Smooth muscle cell of the brain vasculature (primary cell): ENCODE data around the gene CCDC157.

Experiments
- DNase-seq: peaks from one replicate; pipeline ENCODE4 v3.0.0-alpha.2; 2012; ENCODE audit warnings: low read depth, low spot score

CCDC157 gene

DNA sequence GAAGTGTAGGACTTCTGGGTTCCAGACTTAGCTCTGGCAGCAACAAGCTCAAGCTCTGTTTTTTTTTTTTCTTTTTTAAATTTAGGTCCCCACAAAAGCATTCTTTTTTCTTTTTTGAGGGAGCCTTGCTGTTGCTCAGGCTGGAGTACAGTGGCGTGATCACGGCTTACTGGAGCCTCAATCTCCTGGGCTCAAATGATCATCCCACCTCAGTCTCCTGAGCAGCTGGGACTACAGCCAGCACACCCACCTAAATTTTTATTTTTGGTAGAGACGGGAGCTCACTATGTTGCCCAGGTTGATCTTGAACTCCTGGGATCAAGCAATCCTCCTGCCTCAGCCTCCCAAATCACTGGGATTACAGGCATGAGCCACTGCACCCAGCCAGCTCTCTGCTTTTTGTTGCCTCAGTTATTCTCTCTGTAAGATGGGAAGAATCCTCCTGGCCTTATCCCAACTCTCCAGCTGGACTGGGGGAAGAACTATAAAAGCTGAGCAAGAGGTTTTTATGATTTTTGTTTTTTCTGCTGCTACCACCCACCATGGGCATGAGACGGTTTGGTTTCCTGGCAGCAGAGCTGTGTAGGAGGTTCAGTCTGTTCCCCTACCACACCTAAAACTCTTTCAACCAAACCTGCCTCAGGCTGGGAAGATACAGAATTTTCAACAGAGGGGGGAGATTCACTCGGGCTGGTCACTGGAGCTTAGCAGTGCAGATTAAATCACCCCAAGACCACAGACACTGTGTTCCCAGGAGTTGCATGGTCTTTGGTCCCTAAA, 57.1 kb downstream of the CCDC157 start:
- DNase-seq = no peak

DNA sequence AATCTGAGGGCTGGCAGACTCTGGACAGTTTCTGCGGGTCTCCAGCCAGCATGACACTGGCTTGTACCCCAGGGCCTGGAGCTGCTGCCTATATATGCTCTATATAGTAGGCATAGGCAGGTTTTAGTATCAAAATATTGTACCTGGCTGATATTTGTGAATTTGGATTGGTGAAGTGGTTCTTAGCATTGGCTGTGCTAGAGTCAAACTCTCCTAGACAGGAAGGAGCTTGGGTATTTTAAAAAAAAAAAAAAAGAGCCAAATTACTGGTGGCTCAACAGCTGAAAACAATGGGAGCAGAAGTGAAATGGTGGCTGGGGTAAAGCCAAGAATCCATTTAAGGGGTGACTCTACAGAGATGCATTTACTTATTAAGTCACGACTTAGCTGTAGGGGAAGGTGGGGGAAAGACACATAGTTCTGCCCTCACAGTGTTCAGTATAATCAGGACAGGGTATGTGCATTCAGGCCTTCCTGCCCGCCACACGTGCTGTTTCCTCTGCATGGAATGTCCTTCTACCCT, 57.8 kb downstream of the CCDC157 start:
- no peak for DNase-seq

DNA sequence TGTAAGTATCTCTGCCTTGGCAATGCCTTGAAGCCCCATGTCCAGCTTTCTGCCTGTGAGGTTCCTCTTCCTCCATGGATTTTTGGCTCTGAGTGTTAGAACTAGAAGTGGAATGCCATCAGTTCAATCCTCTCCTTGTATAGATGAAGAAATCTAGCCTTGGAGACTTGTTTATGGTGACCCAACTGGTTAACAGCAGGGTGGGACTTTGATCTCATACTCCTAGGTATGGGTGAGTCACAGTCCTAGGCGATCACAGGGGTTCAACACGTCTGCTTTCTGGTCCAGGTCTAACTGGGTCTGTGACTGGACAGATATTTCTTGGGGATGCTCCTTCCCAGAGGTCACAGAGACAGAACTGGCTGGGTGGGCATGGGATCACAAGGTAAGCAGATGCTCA, 59.6 kb downstream of the CCDC157 start:
- DNase-seq = no peak

GRCh38 chr22:30416837-30417236, 60.0 kb downstream of the CCDC157 start:
- DNase-seq = no peak

- DNase-seq = no peak
Observed at GRCh38 chr22:30420347-30421125, 63.7 kb downstream of the CCDC157 start.

GRCh38 chr22:30421695-30422480, 65.1 kb downstream of the CCDC157 start:
- DNase-seq = no peak

DNA sequence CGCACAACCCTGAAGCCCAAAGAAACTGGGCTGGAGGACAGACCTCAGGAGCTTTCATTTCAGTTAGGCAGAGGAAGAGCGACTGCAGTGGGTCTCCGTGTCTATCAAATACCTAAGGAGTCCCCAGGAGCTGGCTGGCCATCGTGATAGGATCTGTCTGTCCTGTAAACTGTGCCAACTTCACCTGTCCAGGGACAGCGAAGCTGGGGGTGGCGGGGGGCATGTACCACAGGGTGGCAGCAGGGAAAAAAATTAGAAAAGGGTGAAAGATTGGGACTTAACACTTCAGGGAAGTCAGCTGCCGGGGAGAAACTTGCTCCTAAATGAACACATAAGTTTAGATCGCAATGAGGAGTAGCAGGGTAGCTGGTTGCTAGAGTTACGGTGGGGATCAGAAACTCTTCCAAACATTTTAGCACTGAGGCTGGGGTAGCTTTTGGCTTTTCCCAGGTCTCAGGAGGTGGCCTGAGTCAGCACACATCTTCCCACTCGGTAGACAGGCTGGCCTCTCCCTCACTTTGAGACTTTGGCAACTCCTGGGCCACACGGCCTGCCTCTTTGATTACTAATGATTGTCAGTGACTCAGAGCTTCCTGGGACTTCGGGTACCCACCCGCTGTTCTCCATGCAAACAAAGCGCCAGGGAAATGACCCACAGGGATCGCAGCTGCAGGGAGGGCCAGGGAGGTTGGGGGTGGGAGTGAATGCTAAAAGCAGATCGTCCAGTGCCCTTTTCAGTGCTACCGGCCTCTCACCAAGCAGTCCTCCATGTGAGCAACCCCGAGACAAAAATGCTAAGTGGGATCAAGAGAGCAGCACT, 65.9 kb downstream of the CCDC157 start:
- DNase-seq = peak; percentile 76

DNA sequence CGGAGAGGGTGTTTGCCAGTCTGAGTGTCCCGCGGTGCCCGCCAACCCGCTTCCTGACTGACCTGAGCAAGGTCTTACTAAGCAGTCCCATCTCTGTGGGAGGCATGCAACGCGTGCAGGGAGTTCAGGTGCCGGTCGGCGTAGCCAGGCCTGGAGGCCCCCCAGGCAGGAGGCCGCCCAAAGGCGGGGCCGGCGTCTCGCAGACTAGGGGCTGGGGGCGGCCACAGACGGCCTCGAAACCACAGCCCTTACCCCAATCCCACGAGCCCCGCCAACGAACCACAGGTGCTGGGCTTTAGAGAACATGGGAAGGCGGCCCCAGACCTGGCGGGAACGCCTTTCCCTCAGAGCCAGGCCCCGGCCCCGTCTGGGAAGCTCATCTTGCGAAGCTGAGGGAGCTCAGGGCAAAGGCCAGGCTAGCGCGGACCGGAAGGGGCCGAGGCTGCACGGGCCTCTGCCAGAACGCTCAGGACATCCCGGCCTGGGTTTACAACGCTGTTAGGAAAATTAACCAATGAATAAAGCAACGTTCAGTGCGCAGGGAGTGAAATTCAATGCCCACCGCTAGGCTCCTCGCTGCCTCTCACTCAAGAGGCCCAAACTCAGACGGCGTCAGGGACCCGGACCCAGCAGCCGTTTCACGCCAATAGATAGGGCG, 66.6 kb downstream of the CCDC157 start:
- DNase-seq = no peak

GRCh38 chr22:30423959-30424533, 67.2 kb downstream of the CCDC157 start:
- peak; percentile 99 for DNase-seq

DNA sequence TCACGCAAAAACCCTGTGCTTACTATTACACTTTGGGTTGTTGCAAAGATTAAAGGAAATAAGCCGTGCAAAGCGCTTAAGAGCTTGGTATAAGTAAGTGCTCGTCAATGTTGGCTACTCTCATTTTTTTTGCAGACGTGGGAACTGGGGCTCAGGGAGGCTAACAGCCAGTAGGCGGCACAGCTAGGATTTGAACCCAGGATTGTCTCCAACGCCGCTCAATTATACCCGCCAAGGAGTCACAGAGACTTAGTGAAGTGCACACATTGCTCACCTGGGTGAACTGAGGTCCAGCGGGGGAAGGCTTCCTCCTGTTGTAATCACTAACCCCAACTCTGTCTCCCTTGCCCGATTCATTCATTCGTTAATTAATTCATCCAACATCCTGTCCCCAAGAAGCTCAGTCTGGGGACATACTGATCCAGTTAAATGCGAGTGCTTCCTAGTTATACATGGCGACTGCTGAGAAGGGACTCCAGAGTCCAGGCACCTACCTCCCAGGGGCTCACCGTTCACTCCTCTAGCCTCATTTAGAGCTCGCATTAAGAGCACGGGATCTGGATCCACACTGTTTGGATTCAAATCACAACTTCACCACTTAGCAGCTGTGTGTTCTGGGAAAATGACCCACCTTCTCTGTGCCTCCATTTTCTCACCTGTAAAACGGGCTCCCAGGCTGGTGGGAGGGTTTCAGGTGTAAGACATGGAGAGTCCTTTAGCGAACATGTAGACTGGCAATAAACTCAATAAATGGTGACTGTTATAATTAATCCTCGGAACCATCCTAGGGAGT, 67.9 kb downstream of the CCDC157 start:
- no peak for DNase-seq

DNA sequence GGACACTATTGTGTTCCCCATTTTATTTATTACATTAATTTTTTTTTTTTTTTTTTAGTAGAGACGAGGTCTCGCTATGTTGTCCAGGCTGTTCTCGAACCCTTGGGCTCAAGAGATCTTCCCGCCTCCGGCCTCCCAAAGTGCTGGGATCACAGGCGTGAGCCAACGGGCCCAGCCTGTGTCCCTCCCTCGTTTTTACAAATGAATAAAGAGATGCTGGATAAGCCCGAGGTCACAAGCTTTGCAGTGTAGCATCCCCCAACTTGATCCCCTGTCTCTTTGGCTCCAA, 68.5 kb downstream of the CCDC157 start:
- DNase-seq = no peak

DNA sequence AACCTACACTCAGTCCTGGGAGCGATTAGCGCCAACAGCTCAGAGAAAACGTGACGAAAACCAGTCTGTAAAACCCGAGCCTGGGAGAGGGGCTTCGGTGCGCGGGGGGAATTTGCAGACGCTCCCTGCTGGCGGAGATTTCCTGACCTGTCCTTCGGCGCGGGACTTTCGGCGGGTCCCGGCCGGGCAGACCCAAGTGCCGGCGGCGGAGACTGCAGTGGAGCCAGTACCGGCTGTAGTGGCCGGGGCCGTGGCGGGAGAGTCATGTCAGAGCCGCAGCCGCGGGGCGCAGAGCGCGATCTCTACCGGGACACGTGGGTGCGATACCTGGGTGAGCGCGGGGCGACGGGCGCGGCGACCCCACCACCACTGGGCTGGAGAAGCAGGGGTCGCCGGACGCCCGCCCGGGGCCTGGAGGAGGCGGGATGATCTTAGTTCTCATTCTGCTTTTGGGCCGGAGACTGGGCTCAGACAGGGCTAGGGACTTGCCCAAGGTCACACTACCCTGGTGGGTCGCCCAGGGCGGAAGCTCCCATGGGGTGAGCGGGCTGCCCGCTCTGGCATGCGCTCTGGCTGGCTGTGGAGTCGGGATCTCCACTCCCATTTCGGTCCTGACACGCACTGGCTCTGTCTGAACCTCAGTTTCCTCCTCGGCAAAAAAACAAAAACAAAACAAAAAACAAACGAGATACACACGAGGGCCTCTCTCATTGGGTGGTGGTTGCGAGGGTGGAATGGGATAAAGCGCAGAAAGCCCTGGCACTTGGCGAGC, 69.0 kb downstream of the CCDC157 start, which contains the start of gene MTFP1:
TSS of gene MTFP1 (plus strand) at position 153 of the 772 bp plus-strand sequence. CDS start at position 265, 112 bp downstream.
- no peak for DNase-seq
